ENCODE results near the gene KANK2. TPM values are rescaled to one million over a fixed set of nuclear protein-coding genes. Genes with fewer than 3 reads are reported as not detected.

Gene KANK2
- total and polyA plus RNA-seq, 2 of the 8 experiments (the other 6 are each of a cell fraction or from before 2014, with no cell fraction given): 25.2 to 42.3 TPM

- 69% methylated on average over 10 of the region's 17 CpGs; no CpG with 5 or more reads in 1 of the 2 experiments for WGBS, 2 experiments (ENCODE audit: extremely low coverage in 1 of 2, insufficient coverage in 1 of 2, insufficient read length in 1 of 2, insufficient replicate concordance in 2 of 2, low coverage in 1 of 2, low lambda C conversion rate in 2 of 2, missing lambda C conversion rate in 1 of 2)
- POLR2A ChIA-PET (ENCODE audit: partially characterized antibody): interaction anchor here (0.6 to 1.4 kb wide), 3 partner anchors 47 to 103 kb away, joined by 3 read pairs; partner anchors contain the start of gene SPC24
- no peaks in the 10 kb centered on the region for H3K9me3 ChIP-seq (ENCODE audit: insufficient read depth in 2 of 2, low read depth in 1 of 2, low read length in 1 of 2)
- H4K91ac ChIP-seq (replicated peaks; ENCODE audit: insufficient read length, low read length): no peak overlapping the region
- no peak overlapping the region for H2AK5ac ChIP-seq (ENCODE audit: low read depth, low read length)
- no peak overlapping the region for H3K4me2 ChIP-seq (ENCODE audit: insufficient read depth in 1 of 2, low read depth in 2 of 2, low read length in 2 of 2)
- no peak overlapping the region for H4K8ac ChIP-seq (ENCODE audit: extremely low read depth, insufficient read depth, low read length)
- H2BK5ac ChIP-seq (ENCODE audit: low read depth, low read length): no peak overlapping the region
- DNase-seq (ENCODE audit: low read depth in 1 of 2, low spot score in 2 of 2): peak; percentile 46 to 88
- no peak overlapping the region for H2BK20ac ChIP-seq (ENCODE audit: low read length)
- H2AFZ ChIP-seq (ENCODE audit: low read length): no peak overlapping the region
- no peak overlapping the region for H2BK15ac ChIP-seq (ENCODE audit: low read length)
- H4K20me1 ChIP-seq (replicated peaks in 1 of 2; ENCODE audit: control insufficient read depth in 1 of 2, insufficient read depth in 2 of 2, low read length in 2 of 2): peaks cover 0 to 1% of the 10 kb centered on the region in 2 experiments
- no peak overlapping the region; the same call in 1 of the 2 replicates for H3K18ac ChIP-seq (ENCODE audit: extremely low read depth, low read length)
- H2BK12ac ChIP-seq (ENCODE audit: low read depth, low read length): no peak overlapping the region
- H3K56ac ChIP-seq (replicated peaks; ENCODE audit: insufficient read length, low read depth, low read length): no peak overlapping the region
- H3K79me1 ChIP-seq (ENCODE audit: low read depth, low read length): no peaks in the 10 kb centered on the region
- no peaks in the 10 kb centered on the region for H3K23me2 ChIP-seq (ENCODE audit: low read depth, low read length)
- no peaks in the 10 kb centered on the region for H3K79me2 ChIP-seq (ENCODE audit: control insufficient read depth in 1 of 2, insufficient read depth in 2 of 2, low read length in 2 of 2)
- no peak for FAIRE-seq
- H3K4me3 ChIP-seq (ENCODE audit: extremely low read depth in 1 of 4, insufficient read depth in 2 of 4, low read depth in 3 of 4, low read length in 4 of 4): no peak overlapping the region
- H3K4ac ChIP-seq (replicated peaks; ENCODE audit: insufficient read length, low read depth, low read length): no peak overlapping the region
- no peak overlapping the region for H3K14ac ChIP-seq (ENCODE audit: insufficient read length)
- no peak overlapping the region for H3K9ac ChIP-seq (replicated peaks in 1 of 4; ENCODE audit: extremely low read depth in 1 of 4, low read depth in 3 of 4, low read length in 3 of 4)
- no peak overlapping the region for H4K5ac ChIP-seq (ENCODE audit: insufficient read length, low read depth, low read length)
- H3K36me3 ChIP-seq (ENCODE audit: control insufficient read depth in 2 of 4, insufficient read depth in 4 of 4, low read length in 3 of 4): peaks cover 0 to 3% (median under 1%) of the 10 kb centered on the region in 4 experiments; a peak in 2 of 8 replicates
- no peak overlapping the region for H3K27ac ChIP-seq (ENCODE audit: low read depth, low read length)
- no peak overlapping the region for H3K23ac ChIP-seq (ENCODE audit: insufficient read length)
- no peaks in the 10 kb centered on the region; a peak in 2 of 7 replicates for H3K4me1 ChIP-seq (replicated peaks in 1 of 4; ENCODE audit: control insufficient read depth in 3 of 4, insufficient read depth in 4 of 4, low read length in 3 of 4)
- no peaks in the 10 kb centered on the region for H3K27me3 ChIP-seq (replicated peaks in 1 of 4; ENCODE audit: control insufficient read depth in 3 of 4, extremely low read depth in 1 of 4, insufficient read depth in 3 of 4, low read length in 3 of 4)
- H2BK120ac ChIP-seq (replicated peaks; ENCODE audit: low read depth, low read length): no peak overlapping the region
- CTCF ChIA-PET (ENCODE audit: partially characterized antibody): interaction anchor here (0.6 to 2.8 kb wide), 9 partner anchors 10 to 194 kb away, joined by 3 to 18 read pairs (median 4); no protein-coding TSS in a partner anchor
- TF ChIP-seq, protein P1, sequence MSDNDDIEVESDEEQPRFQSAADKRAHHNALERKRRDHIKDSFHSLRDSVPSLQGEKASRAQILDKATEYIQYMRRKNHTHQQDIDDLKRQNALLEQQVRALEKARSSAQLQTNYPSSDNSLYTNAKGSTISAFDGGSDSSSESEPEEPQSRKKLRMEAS (IDR thresholded peaks at IDR 0.05): peak; percentile 18; the same call in 1 of the 2 replicates
- TF ChIP-seq POU5F1 (IDR thresholded peaks at IDR 0.05; ENCODE audit: low read depth, low read length) (no peak), SIN3A (conservative IDR thresholded peaks at IDR 0.05 in 1 of 2, IDR thresholded peaks at IDR 0.05 in 1 of 2; ENCODE audit: low read depth in 1 of 2, low read length in 2 of 2) (no peak), KDM4A (IDR thresholded peaks at IDR 0.05; ENCODE audit: low read depth, low read length, severe bottlenecking) (no peak), RAD21 (IDR thresholded peaks at IDR 0.05 in 1 of 2, conservative IDR thresholded peaks at IDR 0.05 in 1 of 2; ENCODE audit: low read depth in 2 of 2, low read length in 2 of 2) (peak; percentile 79 to 82)
- TF ChIP-seq, protein P2, sequence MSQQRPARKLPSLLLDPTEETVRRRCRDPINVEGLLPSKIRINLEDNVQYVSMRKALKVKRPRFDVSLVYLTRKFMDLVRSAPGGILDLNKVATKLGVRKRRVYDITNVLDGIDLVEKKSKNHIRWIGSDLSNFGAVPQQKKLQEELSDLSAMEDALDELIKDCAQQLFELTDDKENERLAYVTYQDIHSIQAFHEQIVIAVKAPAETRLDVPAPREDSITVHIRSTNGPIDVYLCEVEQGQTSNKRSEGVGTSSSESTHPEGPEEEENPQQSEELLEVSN (IDR thresholded peaks at IDR 0.05): no peak
- TF ChIP-seq, protein P3, sequence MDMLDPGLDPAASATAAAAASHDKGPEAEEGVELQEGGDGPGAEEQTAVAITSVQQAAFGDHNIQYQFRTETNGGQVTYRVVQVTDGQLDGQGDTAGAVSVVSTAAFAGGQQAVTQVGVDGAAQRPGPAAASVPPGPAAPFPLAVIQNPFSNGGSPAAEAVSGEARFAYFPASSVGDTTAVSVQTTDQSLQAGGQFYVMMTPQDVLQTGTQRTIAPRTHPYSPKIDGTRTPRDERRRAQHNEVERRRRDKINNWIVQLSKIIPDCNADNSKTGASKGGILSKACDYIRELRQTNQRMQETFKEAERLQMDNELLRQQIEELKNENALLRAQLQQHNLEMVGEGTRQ (IDR thresholded peaks at IDR 0.05; ENCODE audit: low read length): 0 out of 2 replicates have a peak, but pooled peaks have one; percentile 3
Observed at GRCh38 chr19:11203194-11204075, 6.1 kb upstream of the KANK2 start.

All from H1 (cell line).